ENCODE measurements around the gene NOG.

Gene NOG

GRCh38 chr17:56598466-56598865 is 5.0 kb downstream of the NOG start:
- no peak overlapping the region for H3K23ac ChIP-seq (ENCODE audit: low read length)
- no CpG with 5 or more reads among the region's 5 CpGs for WGBS (ENCODE audit: extremely low coverage, insufficient coverage, low lambda C conversion rate)
- H3K27me3 ChIP-seq (ENCODE audit: insufficient read depth, low read length, poor library complexity), result no peaks in the 10 kb centered on the region

GRCh38 chr17:56599088-56599487 is 5.6 kb downstream of the NOG start:
- Histone ChIP-seq H2BK5ac (ENCODE audit: low read length) (no peak overlapping the region), H2BK15ac (replicated peaks; ENCODE audit: low read depth) (no peak overlapping the region), H3K79me1 (ENCODE audit: low read length) (no peaks in the 10 kb centered on the region), H3K36me3 (ENCODE audit: control insufficient read depth, insufficient read depth, low read length) (no peaks in the 10 kb centered on the region), H3K27ac (ENCODE audit: low read depth, low read length) (no peak overlapping the region), H3K18ac (ENCODE audit: low read length) (no peak overlapping the region), H3K23ac (ENCODE audit: low read length) (no peak overlapping the region), H3K4me3 (ENCODE audit: low read length) (no peak overlapping the region), H3K4ac (ENCODE audit: low read depth, low read length) (no peak overlapping the region), H4K8ac (ENCODE audit: low read depth, low read length) (no peak overlapping the region), H4K5ac (ENCODE audit: low read length) (no peak overlapping the region), H3K79me2 (ENCODE audit: control insufficient read depth, insufficient read depth, low read length) (no peaks in the 10 kb centered on the region), H3K27me3 (ENCODE audit: insufficient read depth, low read length, poor library complexity) (no peaks in the 10 kb centered on the region), H2BK120ac (ENCODE audit: low read depth, low read length) (no peak overlapping the region), H3K9ac (ENCODE audit: low read length) (no peak overlapping the region), H3K56ac (ENCODE audit: low read length) (no peak overlapping the region), H2AK5ac (ENCODE audit: low read length) (no peak overlapping the region), H3K4me1 (ENCODE audit: control insufficient read depth, low read depth, low read length) (no peaks in the 10 kb centered on the region), H3K4me2 (ENCODE audit: low read length) (no peak overlapping the region)
- DNase-seq, result no peak
- whole genome bisulfite sequencing (ENCODE audit: extremely low coverage, insufficient coverage, low lambda C conversion rate), result no CpG with 5 or more reads among the region's 4 CpGs

More at GRCh38 chr17:56598466-56598865, 5.0 kb downstream of the NOG start:
- Histone ChIP-seq H2BK120ac (ENCODE audit: low read depth, low read length) (no peak overlapping the region), H3K27ac (ENCODE audit: low read depth, low read length) (no peak overlapping the region), H3K56ac (ENCODE audit: low read length) (no peak overlapping the region), H3K4ac (ENCODE audit: low read depth, low read length) (no peak overlapping the region), H2AK5ac (ENCODE audit: low read length) (no peak overlapping the region), H3K79me2 (ENCODE audit: control insufficient read depth, insufficient read depth, low read length) (no peaks in the 10 kb centered on the region), H2BK15ac (replicated peaks; ENCODE audit: low read depth) (no peak overlapping the region), H4K5ac (ENCODE audit: low read length) (no peak overlapping the region), H3K9ac (ENCODE audit: low read length) (no peak overlapping the region), H3K18ac (ENCODE audit: low read length) (no peak overlapping the region), H2BK5ac (ENCODE audit: low read length) (no peak overlapping the region), H3K4me2 (ENCODE audit: low read length) (no peak overlapping the region), H4K8ac (ENCODE audit: low read depth, low read length) (no peak overlapping the region), H3K4me3 (ENCODE audit: low read length) (no peak overlapping the region), H3K36me3 (ENCODE audit: control insufficient read depth, insufficient read depth, low read length) (no peaks in the 10 kb centered on the region), H3K79me1 (ENCODE audit: low read length) (no peaks in the 10 kb centered on the region), H3K4me1 (ENCODE audit: control insufficient read depth, low read depth, low read length) (no peaks in the 10 kb centered on the region)
- peak; percentile 82 for DNase-seq

- Histone ChIP-seq H3K23ac (ENCODE audit: low read length) (no peak overlapping the region), H4K8ac (ENCODE audit: low read depth, low read length) (no peak overlapping the region), H3K27ac (ENCODE audit: low read depth, low read length) (no peak overlapping the region), H3K4me1 (ENCODE audit: control insufficient read depth, low read depth, low read length) (no peaks in the 10 kb centered on the region), H2AK5ac (ENCODE audit: low read length) (no peak overlapping the region), H3K18ac (ENCODE audit: low read length) (no peak overlapping the region), H2BK5ac (ENCODE audit: low read length) (no peak overlapping the region), H4K5ac (ENCODE audit: low read length) (no peak overlapping the region), H3K27me3 (ENCODE audit: insufficient read depth, low read length, poor library complexity) (no peaks in the 10 kb centered on the region), H3K4me2 (ENCODE audit: low read length) (no peak overlapping the region), H3K4ac (ENCODE audit: low read depth, low read length) (no peak overlapping the region), H3K79me1 (ENCODE audit: low read length) (no peaks in the 10 kb centered on the region), H3K79me2 (ENCODE audit: control insufficient read depth, insufficient read depth, low read length) (no peaks in the 10 kb centered on the region), H3K4me3 (ENCODE audit: low read length) (no peak overlapping the region), H2BK15ac (replicated peaks; ENCODE audit: low read depth) (no peak overlapping the region), H2BK120ac (ENCODE audit: low read depth, low read length) (no peak overlapping the region), H3K56ac (ENCODE audit: low read length) (no peak overlapping the region), H3K36me3 (ENCODE audit: control insufficient read depth, insufficient read depth, low read length) (no peaks in the 10 kb centered on the region), H3K9ac (ENCODE audit: low read length) (no peak overlapping the region)
- DNase-seq, result no peak
- no CpG with 5 or more reads among the region's 1 CpG for WGBS (ENCODE audit: extremely low coverage, insufficient coverage, low lambda C conversion rate)
Observed at GRCh38 chr17:56599566-56599965, 6.1 kb downstream of the NOG start.

- Histone ChIP-seq H3K4me2 (ENCODE audit: low read length) (no peak overlapping the region), H4K5ac (ENCODE audit: low read length) (no peak overlapping the region), H2BK5ac (ENCODE audit: low read length) (no peak overlapping the region), H3K27me3 (ENCODE audit: insufficient read depth, low read length, poor library complexity) (no peaks in the 10 kb centered on the region), H2BK15ac (replicated peaks; ENCODE audit: low read depth) (no peak overlapping the region), H3K79me2 (ENCODE audit: control insufficient read depth, insufficient read depth, low read length) (no peaks in the 10 kb centered on the region), H3K4me1 (ENCODE audit: control insufficient read depth, low read depth, low read length) (no peaks in the 10 kb centered on the region), H3K18ac (ENCODE audit: low read length) (no peak overlapping the region), H4K8ac (ENCODE audit: low read depth, low read length) (no peak overlapping the region), H3K36me3 (ENCODE audit: control insufficient read depth, insufficient read depth, low read length) (no peaks in the 10 kb centered on the region), H3K56ac (ENCODE audit: low read length) (no peak overlapping the region), H3K23ac (ENCODE audit: low read length) (no peak overlapping the region), H3K27ac (ENCODE audit: low read depth, low read length) (no peak overlapping the region), H3K4me3 (ENCODE audit: low read length) (no peak overlapping the region), H2BK120ac (ENCODE audit: low read depth, low read length) (no peak overlapping the region), H3K79me1 (ENCODE audit: low read length) (no peaks in the 10 kb centered on the region), H3K9ac (ENCODE audit: low read length) (no peak overlapping the region), H3K4ac (ENCODE audit: low read depth, low read length) (no peak overlapping the region), H2AK5ac (ENCODE audit: low read length) (no peak overlapping the region)
- DNase-seq, result no peak
- no CpG with 5 or more reads among the region's 1 CpG for WGBS (ENCODE audit: extremely low coverage, insufficient coverage, low lambda C conversion rate)
Observed at GRCh38 chr17:56600256-56600655, 6.8 kb downstream of the NOG start.

- no CpG with 5 or more reads among the region's 1 CpG for WGBS (ENCODE audit: extremely low coverage, insufficient coverage, low lambda C conversion rate)
- no peak overlapping the region for H4K5ac ChIP-seq (ENCODE audit: low read length)
- H3K18ac ChIP-seq (ENCODE audit: low read length), result no peak overlapping the region
- no peak overlapping the region for H3K56ac ChIP-seq (ENCODE audit: low read length)
- no peaks in the 10 kb centered on the region for H3K4me1 ChIP-seq (ENCODE audit: control insufficient read depth, low read depth, low read length)
- H3K23ac ChIP-seq (ENCODE audit: low read length), result no peak overlapping the region
- no peak overlapping the region for H2AK5ac ChIP-seq (ENCODE audit: low read length)
- H3K9ac ChIP-seq (ENCODE audit: low read length), result no peak overlapping the region
- H4K8ac ChIP-seq (ENCODE audit: low read depth, low read length), result no peak overlapping the region
- H3K4me2 ChIP-seq (ENCODE audit: low read length), result no peak overlapping the region
- H2BK120ac ChIP-seq (ENCODE audit: low read depth, low read length), result no peak overlapping the region
- no peak overlapping the region for H3K4ac ChIP-seq (ENCODE audit: low read depth, low read length)
- no peak overlapping the region for H2BK15ac ChIP-seq (replicated peaks; ENCODE audit: low read depth)
- DNase-seq, result no peak
- H3K27ac ChIP-seq (ENCODE audit: low read depth, low read length), result no peak overlapping the region
- H3K79me1 ChIP-seq (ENCODE audit: low read length), result no peaks in the 10 kb centered on the region
- H2BK5ac ChIP-seq (ENCODE audit: low read length), result no peak overlapping the region
- no peaks in the 10 kb centered on the region for H3K36me3 ChIP-seq (ENCODE audit: control insufficient read depth, insufficient read depth, low read length)
- H3K27me3 ChIP-seq (ENCODE audit: insufficient read depth, low read length, poor library complexity), result no peaks in the 10 kb centered on the region
- no peak overlapping the region for H3K4me3 ChIP-seq (ENCODE audit: low read length)
- H3K79me2 ChIP-seq (ENCODE audit: control insufficient read depth, insufficient read depth, low read length), result no peaks in the 10 kb centered on the region
Observed at GRCh38 chr17:56601591-56601990, 8.1 kb downstream of the NOG start.

GRCh38 chr17:56602292-56603130 is 9.0 kb downstream of the NOG start:
- Histone ChIP-seq H3K4ac (ENCODE audit: low read depth, low read length) (no peak overlapping the region), H3K23ac (ENCODE audit: low read length) (no peak overlapping the region), H4K5ac (ENCODE audit: low read length) (no peak overlapping the region), H2BK120ac (ENCODE audit: low read depth, low read length) (no peak overlapping the region), H3K36me3 (ENCODE audit: control insufficient read depth, insufficient read depth, low read length) (no peaks in the 10 kb centered on the region), H2BK15ac (replicated peaks; ENCODE audit: low read depth) (no peak overlapping the region), H2AK5ac (ENCODE audit: low read length) (no peak overlapping the region), H2BK5ac (ENCODE audit: low read length) (no peak overlapping the region), H3K9ac (ENCODE audit: low read length) (no peak overlapping the region), H3K79me2 (ENCODE audit: control insufficient read depth, insufficient read depth, low read length) (no peaks in the 10 kb centered on the region), H4K8ac (ENCODE audit: low read depth, low read length) (no peak overlapping the region), H3K4me1 (ENCODE audit: control insufficient read depth, low read depth, low read length) (no peaks in the 10 kb centered on the region), H3K27me3 (ENCODE audit: insufficient read depth, low read length, poor library complexity) (no peaks in the 10 kb centered on the region), H3K56ac (ENCODE audit: low read length) (no peak overlapping the region), H3K4me3 (ENCODE audit: low read length) (no peak overlapping the region), H3K27ac (ENCODE audit: low read depth, low read length) (no peak overlapping the region), H3K18ac (ENCODE audit: low read length) (no peak overlapping the region), H3K4me2 (ENCODE audit: low read length) (no peak overlapping the region), H3K79me1 (ENCODE audit: low read length) (no peaks in the 10 kb centered on the region)
- no CpG with 5 or more reads among the region's 8 CpGs for WGBS (ENCODE audit: extremely low coverage, insufficient coverage, low lambda C conversion rate)
- no peak for DNase-seq

Measured in mesendoderm (in vitro differentiated cells).